Body of pancreas (tissue), 4 donors: ENCODE measurements around the gene CLUH.

Experiments used
- CTCF ChIP-seq, 7 experiments: fragments of 450-650 bp in 4 of 7; fragments of 200-600 bp in 3 of 7; sonication (generic) in 3 of 7; IDR thresholded peaks; one replicate each; pipeline ENCODE4 v1.5.1; 2016 to 2019; ENCODE audit warnings: antibody characterized with exemption in 7 of 7
- POLR2A ChIP-seq, 3 donors: fragments of 450-650 bp; IDR thresholded peaks; one replicate each; pipeline ENCODE4 v1.6.1; 2016; ENCODE audit warnings: antibody characterized with exemption in 3 of 3, mild to moderate bottlenecking in 2 of 3

GRCh38 chr17:2708585-2709182 lies 2.9 kb downstream of the CLUH start:
- TF ChIP-seq CTCF (IDR thresholded peaks at IDR 0.05) (no peak), POLR2A (IDR thresholded peaks at IDR 0.05) (no peak)
